Activated T-cell treated with anti-CD3 and anti-CD28 coated beads, Interleukin-2, amount 50 U/mL, for 4 hours (primary cell): ENCODE results near the gene OMP. TPM values are rescaled to one million over a fixed set of nuclear protein-coding genes. Genes with fewer than 3 reads are reported as not detected.
A peak's percentile ranks its signal among the peaks of the same experiment; 100 is the strongest.

Experiments
- ATAC-seq, 2 donors: fragments of 200-7000 bp; cut with Tn5 transposase; one replicate each; pipeline ENCODE4 v1.10.0; 2021
- DNase-seq: peaks from one replicate; pipeline ENCODE4 v3.0.0-alpha.2; 2020
- H3K27me3 Mint-ChIP-seq: one replicate; pipeline ENCODE4 v1.8.0; 2021; ENCODE audit warnings: low read depth, mixed read lengths
- H3K36me3 Mint-ChIP-seq: one replicate; pipeline ENCODE4 v1.8.0; 2022; ENCODE audit warnings: mixed read lengths; ENCODE audit not compliant: insufficient read depth
- H3K4me1 Mint-ChIP-seq: one replicate; pipeline ENCODE4 v1.8.0; 2021; ENCODE audit warnings: low read depth, mixed read lengths
- H3K4me3 Mint-ChIP-seq: one replicate; pipeline ENCODE4 v1.8.0; 2021; ENCODE audit warnings: mild to moderate bottlenecking, moderate library complexity, mixed read lengths
- H3K9me3 Mint-ChIP-seq: one replicate; pipeline ENCODE4 v1.8.0; 2021; ENCODE audit warnings: mixed read lengths
- total RNA-seq, 3 donors: library from RNA; stranded (reverse); gene quantifications; one replicate each; pipeline ENCODE4 v1.2.1, GENCODE V29; 2021

OMP gene
- total RNA-seq, 3 donors from 2014 or later: not detected

- Mint-ChIP-seq H3K9me3 (no peaks in the 10 kb centered on the region), H3K36me3 (no peaks in the 10 kb centered on the region), H3K4me1 (peaks cover 38% of the 10 kb centered on the region), H3K27me3 (no peaks in the 10 kb centered on the region), H3K4me3 (no peak overlapping the region)
- ATAC-seq: no peak
- no peak for DNase-seq
Observed at GRCh38 chr11:77148963-77149715, 46.5 kb downstream of the OMP start.

GRCh38 chr11:77149716-77150392, 47.2 kb downstream of the OMP start:
- ATAC-seq: no peak
- H3K9me3 Mint-ChIP-seq: no peaks in the 10 kb centered on the region
- H3K4me3 Mint-ChIP-seq: no peak overlapping the region
- no peaks in the 10 kb centered on the region for H3K27me3 Mint-ChIP-seq
- H3K4me1 Mint-ChIP-seq: peaks cover 41% of the 10 kb centered on the region
- no peaks in the 10 kb centered on the region for H3K36me3 Mint-ChIP-seq
- no peak for DNase-seq

GRCh38 chr11:77150836-77151235, 48.2 kb downstream of the OMP start:
- Mint-ChIP-seq H3K9me3 (no peaks in the 10 kb centered on the region), H3K36me3 (no peaks in the 10 kb centered on the region), H3K27me3 (no peaks in the 10 kb centered on the region), H3K4me1 (peaks cover 42% of the 10 kb centered on the region), H3K4me3 (no peak overlapping the region)
- no peak for DNase-seq
- no peak for ATAC-seq

- no peak overlapping the region for H3K4me3 Mint-ChIP-seq
- H3K36me3 Mint-ChIP-seq: no peaks in the 10 kb centered on the region
- DNase-seq (no peak), ATAC-seq (peak; percentile 55 to 60)
- H3K9me3 Mint-ChIP-seq: no peaks in the 10 kb centered on the region
- H3K27me3 Mint-ChIP-seq: no peaks in the 10 kb centered on the region
- H3K4me1 Mint-ChIP-seq: peaks cover 42% of the 10 kb centered on the region
Observed at GRCh38 chr11:77151804-77152509, 49.3 kb downstream of the OMP start.

- DNase-seq (no peak), ATAC-seq (no peak)
- H3K27me3 Mint-ChIP-seq: no peaks in the 10 kb centered on the region
- H3K4me3 Mint-ChIP-seq: no peak overlapping the region
- peaks cover 39% of the 10 kb centered on the region for H3K4me1 Mint-ChIP-seq
- no peaks in the 10 kb centered on the region for H3K9me3 Mint-ChIP-seq
- H3K36me3 Mint-ChIP-seq: no peaks in the 10 kb centered on the region
Observed at GRCh38 chr11:77152846-77153245, 50.2 kb downstream of the OMP start.

Other genes starting within 250 kb of the OMP start
- 10 to 100 TPM in 2 of 3 donors, 1 to 10 TPM in 1; 7.8 to 10.3 (median 10.2) TPM for gene ACER3, start 241.9 kb upstream of the OMP start, total RNA-seq
- not detected for gene B3GNT6, start 68.4 kb upstream of the OMP start, total RNA-seq
- gene CAPN5, start 35.9 kb upstream of the OMP start, total RNA-seq: under 1 TPM; 0.29 to 0.68 (median 0.53) TPM
- gene MYO7A, start 25.4 kb downstream of the OMP start, total RNA-seq: under 1 TPM in 1 of 3 donors, not detected in 2; 0.14 TPM
- gene GDPD4, start 198.8 kb downstream of the OMP start, total RNA-seq: not detected